Measurements from ENCODE around the gene PDPK1.
"Not testable (repeated sequence)": the region's sequence is repeated elsewhere in the genome, so short reads cannot be mapped to it uniquely, and the experiment has no call there.

The PDPK1 gene

DNA sequence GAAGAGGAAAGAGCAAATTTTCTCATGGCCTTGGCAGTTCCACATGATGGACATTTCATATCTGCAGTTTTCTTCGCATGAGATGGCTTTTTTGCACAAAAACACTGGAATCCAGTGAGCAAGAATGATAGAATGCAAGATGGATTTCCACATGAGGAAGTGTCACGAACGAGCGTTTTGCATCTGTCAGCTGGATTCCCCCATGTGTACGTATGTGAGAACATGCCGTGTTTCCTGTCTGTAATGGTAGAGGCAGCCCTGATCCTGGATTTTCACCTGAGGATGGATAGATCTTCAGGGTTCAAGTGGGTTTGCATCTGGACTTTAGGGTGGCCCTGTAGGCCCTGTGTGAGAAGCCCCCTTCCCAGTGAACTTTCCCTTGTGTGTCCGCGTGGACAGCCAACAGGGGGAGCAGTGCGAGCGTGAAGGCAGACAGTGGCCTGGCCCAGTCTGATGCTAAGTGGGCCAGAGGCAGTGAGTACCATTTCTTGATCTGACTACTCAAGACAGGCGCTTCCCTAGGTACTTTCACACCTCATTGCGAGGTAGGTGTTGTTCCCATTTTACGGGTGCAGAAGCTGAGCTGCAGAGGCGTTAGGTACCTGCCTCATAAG lies 2.1 kb downstream of the PDPK1 start:
- WGBS, result 74% methylated on average over 14 of the region's 14 CpGs
- not testable (repeated sequence) for H2BK120ac ChIP-seq (ENCODE audit: low read depth, low read length); H3K18ac ChIP-seq (ENCODE audit: low read depth in 1 of 2, low read length in 2 of 2)

DNA sequence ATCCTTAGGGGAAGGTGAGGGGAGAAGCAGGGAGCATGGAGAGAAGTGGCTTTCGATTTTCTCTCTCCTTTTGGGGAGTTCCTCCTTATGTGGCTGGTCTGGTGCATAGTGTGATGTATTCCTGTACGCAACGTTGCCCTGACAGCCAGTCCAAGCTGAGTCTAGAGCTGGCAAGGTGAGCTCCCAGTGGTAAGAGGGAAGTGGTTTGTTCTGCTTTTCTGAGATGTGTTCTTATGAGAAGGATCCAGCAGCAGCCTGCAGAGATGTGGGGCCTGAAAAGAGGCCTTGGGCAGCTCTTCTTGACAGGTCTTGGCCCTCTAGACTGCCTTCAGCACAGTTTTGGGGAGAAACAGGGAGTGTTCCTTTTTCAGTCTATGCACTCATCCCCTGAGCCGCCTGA lies 3.1 kb downstream of the PDPK1 start:
- H2AK5ac ChIP-seq (ENCODE audit: low read length, severe bottlenecking); H3K4me3 ChIP-seq (ENCODE audit: insufficient read depth in 1 of 2, low read depth in 1 of 2, low read length in 2 of 2); H3K4me2 ChIP-seq (ENCODE audit: low read length, poor library complexity, severe bottlenecking); H4K91ac ChIP-seq (ENCODE audit: low read length); H3K27me3 ChIP-seq (ENCODE audit: control insufficient read depth in 1 of 2, insufficient read depth in 1 of 2, low read length in 2 of 2); H3K9ac ChIP-seq (ENCODE audit: low read length); H3K4ac ChIP-seq (ENCODE audit: low read depth in 1 of 2, low read length in 2 of 2); H2BK5ac ChIP-seq (ENCODE audit: low read depth, low read length, poor library complexity, severe bottlenecking); H3K36me3 ChIP-seq (ENCODE audit: control insufficient read depth in 1 of 2, insufficient read depth in 2 of 2, low read depth in 1 of 2, low read length in 2 of 2); DNase-seq; H3K23ac ChIP-seq (ENCODE audit: low read length in 2 of 2); H2BK15ac ChIP-seq (ENCODE audit: low read depth, poor library complexity, severe bottlenecking); H2BK12ac ChIP-seq (ENCODE audit: low read length in 2 of 2); H4K8ac ChIP-seq (ENCODE audit: low read length); H3K9me3 ChIP-seq (ENCODE audit: control insufficient read depth, low read length); H2BK120ac ChIP-seq (ENCODE audit: low read depth, low read length); H3K79me1 ChIP-seq (replicated peaks; ENCODE audit: low read length, poor library complexity, severe bottlenecking); H3K27ac ChIP-seq (ENCODE audit: low read length, poor library complexity, severe bottlenecking); H2AFZ ChIP-seq (ENCODE audit: low read depth, low read length); H3K14ac ChIP-seq (ENCODE audit: low read length in 2 of 2); H3K18ac ChIP-seq (ENCODE audit: low read depth in 1 of 2, low read length in 2 of 2): not testable (repeated sequence)
- H3K4me1 ChIP-seq (ENCODE audit: control insufficient read depth, insufficient read depth, low read depth, low read length), result peaks cover 15% of the 10 kb centered on the region
- WGBS, result 95% methylated on average over 3 of the region's 4 CpGs

More for the DNA sequence above, 2.1 kb downstream of the PDPK1 start:
- not testable (repeated sequence) for H3K36me3 ChIP-seq (ENCODE audit: control insufficient read depth in 1 of 2, insufficient read depth in 2 of 2, low read depth in 1 of 2, low read length in 2 of 2); H3K9me3 ChIP-seq (ENCODE audit: control insufficient read depth, low read length); H3K27me3 ChIP-seq (ENCODE audit: control insufficient read depth in 1 of 2, insufficient read depth in 1 of 2, low read length in 2 of 2); H2AFZ ChIP-seq (ENCODE audit: low read depth, low read length); H4K91ac ChIP-seq (ENCODE audit: low read length); H4K8ac ChIP-seq (ENCODE audit: low read length); H2BK5ac ChIP-seq (ENCODE audit: low read depth, low read length, poor library complexity, severe bottlenecking); H2BK15ac ChIP-seq (ENCODE audit: low read depth, poor library complexity, severe bottlenecking); H3K4me2 ChIP-seq (ENCODE audit: low read length, poor library complexity, severe bottlenecking); H3K23ac ChIP-seq (ENCODE audit: low read length in 2 of 2); H3K27ac ChIP-seq (ENCODE audit: low read length, poor library complexity, severe bottlenecking); H3K4ac ChIP-seq (ENCODE audit: low read depth in 1 of 2, low read length in 2 of 2); H2AK5ac ChIP-seq (ENCODE audit: low read length, severe bottlenecking); H3K14ac ChIP-seq (ENCODE audit: low read length in 2 of 2); H3K79me1 ChIP-seq (replicated peaks; ENCODE audit: low read length, poor library complexity, severe bottlenecking); H2BK12ac ChIP-seq (ENCODE audit: low read length in 2 of 2)
- Histone ChIP-seq H3K4me3 (ENCODE audit: insufficient read depth in 1 of 2, low read depth in 1 of 2, low read length in 2 of 2) (peak overlapping the region in 1 of 2 experiments; percentile 81), H3K9ac (ENCODE audit: low read length) (peak overlapping the region; percentile 84), H3K4me1 (ENCODE audit: control insufficient read depth, insufficient read depth, low read depth, low read length) (peaks cover 15% of the 10 kb centered on the region)
- peak; percentile 45 for DNase-seq

- not testable (repeated sequence) for H3K14ac ChIP-seq (ENCODE audit: low read length in 2 of 2); H3K4ac ChIP-seq (ENCODE audit: low read depth in 1 of 2, low read length in 2 of 2); H3K9me3 ChIP-seq (ENCODE audit: control insufficient read depth, low read length); H2BK15ac ChIP-seq (ENCODE audit: low read depth, poor library complexity, severe bottlenecking); H3K9ac ChIP-seq (ENCODE audit: low read length); H3K4me3 ChIP-seq (ENCODE audit: insufficient read depth in 1 of 2, low read depth in 1 of 2, low read length in 2 of 2); H3K27ac ChIP-seq (ENCODE audit: low read length, poor library complexity, severe bottlenecking); H3K18ac ChIP-seq (ENCODE audit: low read depth in 1 of 2, low read length in 2 of 2); H2BK12ac ChIP-seq (ENCODE audit: low read length in 2 of 2); H3K79me1 ChIP-seq (replicated peaks; ENCODE audit: low read length, poor library complexity, severe bottlenecking); H2BK5ac ChIP-seq (ENCODE audit: low read depth, low read length, poor library complexity, severe bottlenecking); H3K36me3 ChIP-seq (ENCODE audit: control insufficient read depth in 1 of 2, insufficient read depth in 2 of 2, low read depth in 1 of 2, low read length in 2 of 2); H2AFZ ChIP-seq (ENCODE audit: low read depth, low read length); H3K27me3 ChIP-seq (ENCODE audit: control insufficient read depth in 1 of 2, insufficient read depth in 1 of 2, low read length in 2 of 2); H2BK120ac ChIP-seq (ENCODE audit: low read depth, low read length); H4K8ac ChIP-seq (ENCODE audit: low read length); H2AK5ac ChIP-seq (ENCODE audit: low read length, severe bottlenecking); H3K23ac ChIP-seq (ENCODE audit: low read length in 2 of 2); H4K91ac ChIP-seq (ENCODE audit: low read length)
- Histone ChIP-seq H3K4me1 (ENCODE audit: control insufficient read depth, insufficient read depth, low read depth, low read length) (peaks cover 15% of the 10 kb centered on the region), H3K4me2 (ENCODE audit: low read length, poor library complexity, severe bottlenecking) (peak overlapping the region; percentile 42)
- 87% methylated on average over 3 of the region's 6 CpGs for WGBS
- peak; percentile 20 for DNase-seq
Observed at GRCh38 chr16:2541409-2541808, 3.6 kb downstream of the PDPK1 start.

- H3K9ac ChIP-seq (ENCODE audit: low read length); DNase-seq; H3K4me3 ChIP-seq (ENCODE audit: insufficient read depth in 1 of 2, low read depth in 1 of 2, low read length in 2 of 2); H3K23ac ChIP-seq (ENCODE audit: low read length in 2 of 2); H3K79me1 ChIP-seq (replicated peaks; ENCODE audit: low read length, poor library complexity, severe bottlenecking); H3K9me3 ChIP-seq (ENCODE audit: control insufficient read depth, low read length); H4K91ac ChIP-seq (ENCODE audit: low read length); H3K27ac ChIP-seq (ENCODE audit: low read length, poor library complexity, severe bottlenecking); H2AFZ ChIP-seq (ENCODE audit: low read depth, low read length); H2BK120ac ChIP-seq (ENCODE audit: low read depth, low read length); H3K36me3 ChIP-seq (ENCODE audit: control insufficient read depth in 1 of 2, insufficient read depth in 2 of 2, low read depth in 1 of 2, low read length in 2 of 2); H2AK5ac ChIP-seq (ENCODE audit: low read length, severe bottlenecking); H2BK15ac ChIP-seq (ENCODE audit: low read depth, poor library complexity, severe bottlenecking); H3K18ac ChIP-seq (ENCODE audit: low read depth in 1 of 2, low read length in 2 of 2); H3K14ac ChIP-seq (ENCODE audit: low read length in 2 of 2); H3K4me2 ChIP-seq (ENCODE audit: low read length, poor library complexity, severe bottlenecking); H2BK12ac ChIP-seq (ENCODE audit: low read length in 2 of 2); H3K4ac ChIP-seq (ENCODE audit: low read depth in 1 of 2, low read length in 2 of 2); H2BK5ac ChIP-seq (ENCODE audit: low read depth, low read length, poor library complexity, severe bottlenecking); H4K8ac ChIP-seq (ENCODE audit: low read length); H3K27me3 ChIP-seq (ENCODE audit: control insufficient read depth in 1 of 2, insufficient read depth in 1 of 2, low read length in 2 of 2): not testable (repeated sequence)
- peaks cover 12% of the 10 kb centered on the region for H3K4me1 ChIP-seq (ENCODE audit: control insufficient read depth, insufficient read depth, low read depth, low read length)
- WGBS, result 86% methylated on average over 11 of the region's 14 CpGs
Observed at GRCh38 chr16:2543771-2544170, 6.0 kb downstream of the PDPK1 start.
